RWPE1 (cell line): ENCODE results near the gene ALDH1A1.

Source experiments
- CTCF ChIA-PET: fragments of 350-600 bp; sonication (Branson Sonifier 250); formaldehyde crosslinking; extraction: SDS; loops from one replicate; lab custom pipeline; 2021; lab: Yijun Ruan, JAX
- POLR2A ChIA-PET: fragments of 400-600 bp; formaldehyde crosslinking; extraction: SDS; loops from one replicate; lab custom pipeline; 2020; ENCODE audit warnings: antibody characterized with exemption; ENCODE audit not compliant: low non-redundant PET; lab: Yijun Ruan, JAX
- DNase-seq: peaks from one replicate; pipeline ENCODE4 v3.0.0; 2012; ENCODE audit warnings: low spot score
- H3K27ac ChIP-seq: fragments of 450-650 bp; 2 replicates; pipeline ENCODE4 v1.5.1; 2017
- CTCF ChIP-seq: fragments of 450-650 bp; conservative IDR thresholded peaks from 2 replicates; pipeline ENCODE4 v1.5.1; 2017; ENCODE audit warnings: low read depth, mild to moderate bottlenecking

The ALDH1A1 gene

GRCh38 chr9:72855321-72855720, 97.5 kb downstream of the ALDH1A1 start:
- CTCF ChIA-PET, result interaction anchor here (0.6 to 3.1 kb wide), 4 partner anchors 93 to 696 kb away, joined by 3 to 27 read pairs (median 4); no protein-coding TSS in a partner anchor
- POLR2A ChIA-PET, result no interaction called here

More at GRCh38 chr9:72855321-72855720, 97.5 kb downstream of the ALDH1A1 start:
- no peak overlapping the region for H3K27ac ChIP-seq
- no peak for DNase-seq
- TF ChIP-seq CTCF, result no peak
